Activated T-helper 17 cell treated with anti-CD3 and anti-CD28 coated beads, Interleukin-2, amount 50 U/mL, for 72 hours (primary cell): Measurements from ENCODE around the gene NPR2. TPM values are rescaled to one million over a fixed set of nuclear protein-coding genes. Genes with fewer than 3 reads are reported as not detected.

Source experiments
- ATAC-seq: fragments of 150-1000 bp; cut with Tn5 transposase; replicated peaks from 2 replicates; pipeline ENCODE4 v1.10.0; 2021; ENCODE audit warnings: mild to moderate bottlenecking, moderate library complexity
- H3K27ac Mint-ChIP-seq: one replicate; pipeline ENCODE4 v1.8.0; 2022; ENCODE audit warnings: mixed read lengths
- H3K27me3 Mint-ChIP-seq: one replicate; pipeline ENCODE4 v1.8.0; 2022; ENCODE audit warnings: mixed read lengths
- H3K36me3 Mint-ChIP-seq: one replicate; pipeline ENCODE4 v1.8.0; 2022; ENCODE audit warnings: low read depth, mild to moderate bottlenecking, mixed read lengths
- H3K4me1 Mint-ChIP-seq: one replicate; pipeline ENCODE4 v1.8.0; 2022; ENCODE audit warnings: mixed read lengths
- H3K4me3 Mint-ChIP-seq: one replicate; pipeline ENCODE4 v1.8.0; 2022; ENCODE audit warnings: mild to moderate bottlenecking, mixed read lengths
- H3K9me3 Mint-ChIP-seq: one replicate; pipeline ENCODE4 v1.8.0; 2022; ENCODE audit warnings: mixed read lengths
- total RNA-seq, 2 donors: library from RNA; stranded (reverse); gene quantifications; one replicate each; pipeline ENCODE4 v1.2.3, GENCODE V29; 2022

NPR2 gene
- total RNA-seq, 2 donors from 2014 or later = 11.1 to 11.6 TPM

GRCh38 chr9:35840881-35841644 lies 49.7 kb downstream of the NPR2 start:
- no peak overlapping the region for H3K4me3 Mint-ChIP-seq
- no peaks in the 10 kb centered on the region for H3K36me3 Mint-ChIP-seq

GRCh38 chr9:35841645-35841900 lies 50.2 kb downstream of the NPR2 start:
- Mint-ChIP-seq H3K27me3 (no peaks in the 10 kb centered on the region), H3K36me3 (no peaks in the 10 kb centered on the region), H3K4me3 (no peak overlapping the region), H3K27ac (no peak overlapping the region), H3K9me3 (no peaks in the 10 kb centered on the region), H3K4me1 (peaks cover 6% of the 10 kb centered on the region)
- ATAC-seq = no peak

More at GRCh38 chr9:35840881-35841644, 49.7 kb downstream of the NPR2 start:
- Mint-ChIP-seq H3K9me3 (no peaks in the 10 kb centered on the region), H3K27ac (no peak overlapping the region), H3K27me3 (no peaks in the 10 kb centered on the region), H3K4me1 (peaks cover 6% of the 10 kb centered on the region)
- no peak for ATAC-seq

GRCh38 chr9:35842020-35842745 lies 50.8 kb downstream of the NPR2 start:
- Mint-ChIP-seq H3K4me3 (no peak overlapping the region), H3K9me3 (no peaks in the 10 kb centered on the region), H3K27ac (no peak overlapping the region), H3K27me3 (no peaks in the 10 kb centered on the region), H3K4me1 (peaks cover 6% of the 10 kb centered on the region), H3K36me3 (no peaks in the 10 kb centered on the region)
- no peak for ATAC-seq

GRCh38 chr9:35842795-35843194 lies 51.4 kb downstream of the NPR2 start:
- ATAC-seq = peak; percentile 74
- Mint-ChIP-seq H3K36me3 (no peaks in the 10 kb centered on the region), H3K9me3 (no peaks in the 10 kb centered on the region), H3K27me3 (no peaks in the 10 kb centered on the region), H3K4me3 (no peak overlapping the region), H3K4me1 (peaks cover 12% of the 10 kb centered on the region), H3K27ac (no peak overlapping the region)

GRCh38 chr9:35844628-35845270 lies 53.4 kb downstream of the NPR2 start:
- Mint-ChIP-seq H3K9me3 (no peaks in the 10 kb centered on the region), H3K4me1 (peaks cover 17% of the 10 kb centered on the region), H3K4me3 (no peak overlapping the region), H3K27ac (peak overlapping the region; percentile 1), H3K36me3 (no peaks in the 10 kb centered on the region), H3K27me3 (no peaks in the 10 kb centered on the region)
- peak; percentile 23 for ATAC-seq

- Mint-ChIP-seq H3K4me1 (peaks cover 17% of the 10 kb centered on the region), H3K27me3 (no peaks in the 10 kb centered on the region), H3K9me3 (no peaks in the 10 kb centered on the region), H3K4me3 (no peak overlapping the region), H3K27ac (peak overlapping the region; percentile 1), H3K36me3 (no peaks in the 10 kb centered on the region)
- ATAC-seq = no peak
These were observed 54.7 kb downstream of the NPR2 start for GRCh38 chr9:35845824-35846771.

GRCh38 chr9:35847792-35848572 lies 56.6 kb downstream of the NPR2 start:
- Mint-ChIP-seq H3K4me3 (peak overlapping the region; percentile 56), H3K9me3 (no peaks in the 10 kb centered on the region), H3K27me3 (no peaks in the 10 kb centered on the region), H3K36me3 (no peaks in the 10 kb centered on the region), H3K27ac (peak overlapping the region; percentile 85), H3K4me1 (peaks cover 17% of the 10 kb centered on the region)
- peak; percentile 98 for ATAC-seq

GRCh38 chr9:35852267-35852815 lies 61.0 kb downstream of the NPR2 start:
- H3K4me1 Mint-ChIP-seq = peaks cover 13% of the 10 kb centered on the region
- no peaks in the 10 kb centered on the region for H3K9me3 Mint-ChIP-seq
- H3K27me3 Mint-ChIP-seq = no peaks in the 10 kb centered on the region
- H3K36me3 Mint-ChIP-seq = no peaks in the 10 kb centered on the region
- H3K27ac Mint-ChIP-seq = peak overlapping the region; percentile 5
- ATAC-seq = no peak
- H3K4me3 Mint-ChIP-seq = no peak overlapping the region

GRCh38 chr9:35852876-35853865 lies 61.8 kb downstream of the NPR2 start:
- Mint-ChIP-seq H3K4me1 (peaks cover 6% of the 10 kb centered on the region), H3K27me3 (no peaks in the 10 kb centered on the region), H3K9me3 (no peaks in the 10 kb centered on the region), H3K4me3 (no peak overlapping the region), H3K27ac (peak overlapping the region; percentile 5), H3K36me3 (no peaks in the 10 kb centered on the region)
- no peak for ATAC-seq

GRCh38 chr9:35854091-35854762 lies 62.8 kb downstream of the NPR2 start:
- no peak overlapping the region for H3K4me3 Mint-ChIP-seq
- ATAC-seq = no peak
- H3K27ac Mint-ChIP-seq = no peak overlapping the region
- H3K36me3 Mint-ChIP-seq = no peaks in the 10 kb centered on the region
- H3K4me1 Mint-ChIP-seq = peaks cover 5% of the 10 kb centered on the region
- no peaks in the 10 kb centered on the region for H3K9me3 Mint-ChIP-seq
- H3K27me3 Mint-ChIP-seq = no peaks in the 10 kb centered on the region

GRCh38 chr9:35856206-35856605 lies 64.8 kb downstream of the NPR2 start:
- Mint-ChIP-seq H3K4me1 (peaks cover 5% of the 10 kb centered on the region), H3K36me3 (no peaks in the 10 kb centered on the region), H3K4me3 (no peak overlapping the region), H3K9me3 (no peaks in the 10 kb centered on the region), H3K27me3 (peaks cover 2% of the 10 kb centered on the region), H3K27ac (no peak overlapping the region)
- ATAC-seq = no peak

- Mint-ChIP-seq H3K9me3 (no peaks in the 10 kb centered on the region), H3K27ac (no peak overlapping the region), H3K36me3 (no peaks in the 10 kb centered on the region), H3K4me1 (peaks cover 5% of the 10 kb centered on the region), H3K27me3 (peaks cover 5% of the 10 kb centered on the region), H3K4me3 (no peak overlapping the region)
- ATAC-seq = no peak
These were observed 65.5 kb downstream of the NPR2 start for GRCh38 chr9:35856882-35857281.
